CD14-positive monocyte (primary cell): ENCODE results near the gene ABHD3. TPM values are rescaled to one million over a fixed set of nuclear protein-coding genes. Genes with fewer than 3 reads are reported as not detected.

Experiments
- DNase-seq, 3 donors: peaks; one replicate each; pipeline ENCODE4 v3.0.0-alpha.2; 2011 to 2022
- H2AFZ ChIP-seq: 2 replicates; pipeline ENCODE4 v1.6.0; 2012; ENCODE audit warnings: mild to moderate bottlenecking, low read depth, low read length, inconsistent platforms; ENCODE audit not compliant: insufficient read depth, poor library complexity, severe bottlenecking
- H3K27ac ChIP-seq, 2 donors: 1 replicate in 1 of 2; 2 replicates in 1 of 2; pipeline ENCODE4 v1.5.1; 2012 to 2013; ENCODE audit warnings: low read length in 2 of 2, control low read depth in 1 of 2, inconsistent platforms in 1 of 2, low read depth in 1 of 2, mild to moderate bottlenecking in 1 of 2
- H3K27me3 ChIP-seq, 2 donors: one replicate each; pipeline versions ENCODE4 v1.6.0 to v1.6.1; 2011 to 2013; ENCODE audit warnings: low read length in 2 of 2; ENCODE audit not compliant: control insufficient read depth in 2 of 2, insufficient read depth in 2 of 2
- H3K36me3 ChIP-seq, 2 donors: replicated peaks in 1 of 2; 1 replicate in 1 of 2; 2 replicates in 1 of 2; pipeline versions ENCODE4 v1.5.1 to v1.6.1; 2012 to 2013; ENCODE audit warnings: low read length in 2 of 2, control low read depth in 1 of 2, inconsistent platforms in 1 of 2, mild to moderate bottlenecking in 1 of 2; ENCODE audit not compliant: insufficient read depth in 2 of 2, control insufficient read depth in 1 of 2
- H3K4me1 ChIP-seq, 2 donors: 1 replicate in 1 of 2; 2 replicates in 1 of 2; pipeline versions ENCODE4 v1.5.1 to v1.6.1; 2012 to 2013; ENCODE audit warnings: low read length in 2 of 2, control low read depth in 1 of 2, inconsistent platforms in 1 of 2, mild to moderate bottlenecking in 1 of 2, moderate library complexity in 1 of 2; ENCODE audit not compliant: insufficient read depth in 2 of 2, control insufficient read depth in 1 of 2
- H3K4me2 ChIP-seq: replicated peaks from 2 replicates; pipeline ENCODE3; 2012; ENCODE audit warnings: low read length, moderate library complexity, mild to moderate bottlenecking; ENCODE audit not compliant: poor library complexity, severe bottlenecking; ENCODE audit errors: extremely low read depth
- H3K4me3 ChIP-seq, 3 experiments: fragments of 200-600 bp in 1 of 3; sonication (generic) in 1 of 3; replicated peaks in 1 of 3; 1 replicate in 2 of 3; 2 replicates in 1 of 3; pipeline ENCODE4 v1.5.1; 2011 to 2013; ENCODE audit warnings: low read length in 3 of 3, mild to moderate bottlenecking in 3 of 3, control low read depth in 2 of 3, low read depth in 2 of 3, inconsistent platforms in 1 of 3, moderate library complexity in 1 of 3
- H3K79me2 ChIP-seq: 2 replicates; pipeline ENCODE4 v1.6.0; 2012; ENCODE audit warnings: mild to moderate bottlenecking, control low read depth, inconsistent platforms, low read length, moderate library complexity; ENCODE audit not compliant: insufficient read depth
- H3K9ac ChIP-seq: 2 replicates; pipeline ENCODE4 v1.6.0; 2017; ENCODE audit warnings: low read length, mild to moderate bottlenecking; ENCODE audit not compliant: insufficient read depth, poor library complexity, severe bottlenecking
- H3K9me3 ChIP-seq, 2 donors: replicated peaks in 1 of 2; 1 replicate in 1 of 2; 2 replicates in 1 of 2; pipeline versions ENCODE4 v1.5.1 to v1.6.1; 2012 to 2013; ENCODE audit warnings: low read length in 2 of 2, control low read depth in 1 of 2; ENCODE audit not compliant: control insufficient read depth in 1 of 2, insufficient read depth in 1 of 2
- H4K20me1 ChIP-seq: 2 replicates; pipeline ENCODE4 v1.6.0; 2012; ENCODE audit warnings: mild to moderate bottlenecking, low read length, control low read depth, moderate library complexity; ENCODE audit not compliant: insufficient read depth
- H3K27ac Mint-ChIP-seq, 7 donors: one replicate each; pipeline ENCODE4 v1.8.0; 2020; ENCODE audit warnings: mild to moderate bottlenecking in 7 of 7, mixed read lengths in 7 of 7, moderate library complexity in 6 of 7, inconsistent platforms in 2 of 7
- H3K27me3 Mint-ChIP-seq, 3 donors: one replicate each; pipeline ENCODE4 v1.8.0; 2021 to 2022; ENCODE audit warnings: low read depth in 3 of 3, mild to moderate bottlenecking in 3 of 3, mixed read lengths in 3 of 3, moderate library complexity in 3 of 3, inconsistent platforms in 1 of 3
- H3K36me3 Mint-ChIP-seq, 2 donors: one replicate each; pipeline ENCODE4 v1.8.0; 2020; ENCODE audit warnings: mixed read lengths in 2 of 2, inconsistent platforms in 1 of 2, mild to moderate bottlenecking in 1 of 2
- H3K4me1 Mint-ChIP-seq: one replicate; pipeline ENCODE4 v1.8.0; 2020; ENCODE audit warnings: mild to moderate bottlenecking, mixed read lengths
- H3K4me3 Mint-ChIP-seq, 2 donors: one replicate each; pipeline ENCODE4 v1.8.0; 2020; ENCODE audit warnings: mild to moderate bottlenecking in 2 of 2, mixed read lengths in 2 of 2, moderate library complexity in 1 of 2
- H3K9me3 Mint-ChIP-seq, 7 donors: one replicate each; pipeline ENCODE4 v1.8.0; 2020 to 2022; ENCODE audit warnings: mixed read lengths in 7 of 7, mild to moderate bottlenecking in 6 of 7, moderate library complexity in 6 of 7, inconsistent platforms in 2 of 7
- WGBS: methylation state at CpG from one replicate; pipeline ENCODE4 v1.1.5; 2013; ENCODE audit warnings: missing lambda C conversion rate; ENCODE audit not compliant: insufficient coverage; 5-methylcytosine and 5-hydroxymethylcytosine counted together
- intact Hi-C, 2 donors: fragments of 100-400 bp; cut with micrococcal nuclease; formaldehyde crosslinking; loops; one replicate each; pipeline versions ENCODE4 v1.15.0 to v1.15.1; 2023
- polyA plus RNA-seq, 3 donors: library from polyadenylated mRNA; depleted of rRNA in 1 of 3; unstranded in 2 of 3; stranded (reverse) in 1 of 3; fragments of 300-500 nt in 2 of 3; fragments of >200 nt in 1 of 3; fragmentation: Illumina TruSeq in 2 of 3; gene quantifications; 1 replicate in 2 of 3; 2 replicates in 1 of 3; pipeline ENCODE4 v1.2.3, GENCODE V29; 2012 to 2021
- TF ChIP-seq, protein P1 (sequence below): fragments of 200-600 bp; IDR thresholded peaks from one replicate; pipeline ENCODE4 v1.8.0; 2022; ENCODE audit warnings: antibody characterized with exemption, mild to moderate bottlenecking

Gene ABHD3
- polyA plus RNA-seq, 3 donors: 24.6 to 63.6 (median 42.0) TPM

DNA sequence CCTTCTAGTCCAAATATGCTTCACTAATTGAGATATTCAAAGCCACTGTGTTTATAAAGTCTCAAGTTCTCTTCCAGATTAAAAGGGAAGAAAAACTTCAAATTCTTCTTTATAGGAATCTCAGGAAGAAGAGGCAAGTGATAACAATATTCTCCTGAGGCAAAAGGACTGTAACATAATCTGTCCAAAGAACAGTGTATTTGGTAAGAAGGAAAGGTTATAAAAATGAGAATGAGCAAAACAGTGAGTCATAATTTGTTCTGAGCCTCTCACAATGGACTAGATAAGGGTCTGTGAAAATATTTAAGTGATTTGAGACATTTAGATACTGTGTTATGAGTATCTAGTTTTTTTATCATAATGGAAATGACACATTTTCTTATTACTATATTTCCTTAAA is 48.2 kb downstream of the ABHD3 start:
- no peak overlapping the region for H3K4me3 ChIP-seq
- H3K27me3 ChIP-seq: no peaks in the 10 kb centered on the region
- no peak overlapping the region for H3K4me2 ChIP-seq
- H3K4me1 ChIP-seq: no peaks in the 10 kb centered on the region
- no peaks in the 10 kb centered on the region for H3K79me2 ChIP-seq
- no peak overlapping the region for H2AFZ ChIP-seq
- no peak overlapping the region for H3K9ac ChIP-seq
- Mint-ChIP-seq H3K27ac (peak overlapping the region in 1 of 7 donors; percentile 61), H3K4me1 (no peaks in the 10 kb centered on the region), H3K27me3 (no peaks in the 10 kb centered on the region), H3K9me3 (peaks cover 0 to 2% (median 0%) of the 10 kb centered on the region in 7 donors), H3K4me3 (no peak overlapping the region), H3K36me3 (peaks cover 60 to 77% of the 10 kb centered on the region in 2 donors)
- no peak overlapping the region for H3K27ac ChIP-seq
- peaks cover 25 to 90% of the 10 kb centered on the region in 2 donors for H3K36me3 ChIP-seq
- TF ChIP-seq, protein P1, sequence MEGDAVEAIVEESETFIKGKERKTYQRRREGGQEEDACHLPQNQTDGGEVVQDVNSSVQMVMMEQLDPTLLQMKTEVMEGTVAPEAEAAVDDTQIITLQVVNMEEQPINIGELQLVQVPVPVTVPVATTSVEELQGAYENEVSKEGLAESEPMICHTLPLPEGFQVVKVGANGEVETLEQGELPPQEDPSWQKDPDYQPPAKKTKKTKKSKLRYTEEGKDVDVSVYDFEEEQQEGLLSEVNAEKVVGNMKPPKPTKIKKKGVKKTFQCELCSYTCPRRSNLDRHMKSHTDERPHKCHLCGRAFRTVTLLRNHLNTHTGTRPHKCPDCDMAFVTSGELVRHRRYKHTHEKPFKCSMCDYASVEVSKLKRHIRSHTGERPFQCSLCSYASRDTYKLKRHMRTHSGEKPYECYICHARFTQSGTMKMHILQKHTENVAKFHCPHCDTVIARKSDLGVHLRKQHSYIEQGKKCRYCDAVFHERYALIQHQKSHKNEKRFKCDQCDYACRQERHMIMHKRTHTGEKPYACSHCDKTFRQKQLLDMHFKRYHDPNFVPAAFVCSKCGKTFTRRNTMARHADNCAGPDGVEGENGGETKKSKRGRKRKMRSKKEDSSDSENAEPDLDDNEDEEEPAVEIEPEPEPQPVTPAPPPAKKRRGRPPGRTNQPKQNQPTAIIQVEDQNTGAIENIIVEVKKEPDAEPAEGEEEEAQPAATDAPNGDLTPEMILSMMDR: no peak
- H4K20me1 ChIP-seq: no peaks in the 10 kb centered on the region
- DNase-seq: no peak
- intact Hi-C loops: loop anchor here in 1 of 2 donors (10.0 kb wide), 1 partner anchor 68 kb away; no protein-coding TSS in a partner anchor
- no peaks in the 10 kb centered on the region for H3K9me3 ChIP-seq

GRCh38 chr18:21653361-21653760 is 51.2 kb downstream of the ABHD3 start:
- DNase-seq: no peak
- Histone ChIP-seq H2AFZ (no peak overlapping the region), H3K4me1 (no peaks in the 10 kb centered on the region), H3K27me3 (no peaks in the 10 kb centered on the region), H3K9me3 (no peaks in the 10 kb centered on the region), H3K4me3 (no peak overlapping the region), H3K4me2 (no peak overlapping the region), H3K27ac (no peak overlapping the region), H3K9ac (no peak overlapping the region), H3K36me3 (peaks cover 31 to 88% of the 10 kb centered on the region in 2 donors), H3K79me2 (no peaks in the 10 kb centered on the region), H4K20me1 (no peaks in the 10 kb centered on the region)
- Mint-ChIP-seq H3K9me3 (peaks cover 0 to 2% (median 0%) of the 10 kb centered on the region in 7 donors), H3K27ac (peak overlapping the region in 2 of 7 donors; percentile 6 to 52), H3K36me3 (peaks cover 46 to 78% of the 10 kb centered on the region in 2 donors), H3K4me1 (no peaks in the 10 kb centered on the region), H3K4me3 (no peak overlapping the region), H3K27me3 (no peaks in the 10 kb centered on the region)
- TF ChIP-seq, protein P1: no peak
- WGBS: 100% methylated on average over 1 of the region's 3 CpGs
- intact Hi-C loops: loop anchor here in 1 of 2 donors (10.0 kb wide), 1 partner anchor 71 kb away; no protein-coding TSS in a partner anchor
